Body of pancreas (tissue), 4 donors: ENCODE measurements around the gene PLPP1. TPM values are rescaled to one million over a fixed set of nuclear protein-coding genes. Genes with fewer than 3 reads are reported as not detected.
A peak's percentile ranks its signal among the peaks of the same experiment; 100 is the strongest.

ENCODE experiments used
- ATAC-seq: fragments of 150-250 bp; one replicate; pipeline ENCODE4 v1.9.1; 2016
- DNase-seq, 4 donors: peaks; one replicate each; pipeline ENCODE4 v3.0.0-alpha.2; 2019
- H3K27ac ChIP-seq, 4 donors: fragments of 200-600 bp; sonication (generic); 1 replicate in 3 of 4; 2 replicates in 1 of 4; pipeline versions ENCODE4 v1.5.1 to v1.6.1; 2016 to 2019; ENCODE audit warnings: mild to moderate bottlenecking in 1 of 4, mixed read lengths in 1 of 4, moderate library complexity in 1 of 4
- H3K27me3 ChIP-seq, 2 donors: fragments of 200-600 bp; sonication (generic); one replicate each; pipeline ENCODE4 v1.6.0; 2016; ENCODE audit warnings: mild to moderate bottlenecking in 1 of 2
- H3K36me3 ChIP-seq, 2 donors: fragments of 200-600 bp; sonication (generic); replicated peaks in 1 of 2; 2 replicates each; pipeline ENCODE4 v1.5.1; 2016; ENCODE audit warnings: low read depth in 2 of 2; ENCODE audit not compliant: insufficient read depth in 1 of 2
- H3K4me1 ChIP-seq: fragments of 200-600 bp; sonication (generic); one replicate; pipeline ENCODE4 v1.6.0; 2016
- H3K4me3 ChIP-seq, 2 donors: fragments of 200-600 bp; sonication (generic); 1 replicate in 1 of 2; 2 replicates in 1 of 2; pipeline ENCODE4 v1.5.1; 2016 to 2019
- H3K9me3 ChIP-seq, 3 donors: fragments of 200-600 bp; sonication (generic); 1 replicate in 2 of 3; 2 replicates in 1 of 3; pipeline ENCODE4 v1.5.1; 2016
- POLR2A ChIP-seq, 3 donors: fragments of 450-650 bp; IDR thresholded peaks; one replicate each; pipeline ENCODE4 v1.6.1; 2016; ENCODE audit warnings: antibody characterized with exemption in 3 of 3, mild to moderate bottlenecking in 2 of 3
- WGBS, 2 donors: methylation state at CpG; one replicate each; pipeline ENCODE4 v1.1.5; 2017; 5-methylcytosine and 5-hydroxymethylcytosine counted together
- intact Hi-C: fragments of 100-400 bp; cut with DNase I; formaldehyde crosslinking; loops from one replicate; pipeline ENCODE4 v1.15.1; 2023
- total RNA-seq, 2 donors: library from RNA; depleted of rRNA; stranded (reverse); fragments of >200 nt; gene quantifications; one replicate each; pipeline ENCODE4 v1.1.0, GENCODE V29; 2016
- TF ChIP-seq, protein P1 (sequence below), 7 experiments: fragments of 450-650 bp in 4 of 7; fragments of 200-600 bp in 3 of 7; sonication (generic) in 3 of 7; IDR thresholded peaks; one replicate each; pipeline ENCODE4 v1.5.1; 2016 to 2019; ENCODE audit warnings: antibody characterized with exemption in 7 of 7

Gene PLPP1
- total RNA-seq, 2 donors from 2014 or later: 88.2 to 227 TPM

DNA sequence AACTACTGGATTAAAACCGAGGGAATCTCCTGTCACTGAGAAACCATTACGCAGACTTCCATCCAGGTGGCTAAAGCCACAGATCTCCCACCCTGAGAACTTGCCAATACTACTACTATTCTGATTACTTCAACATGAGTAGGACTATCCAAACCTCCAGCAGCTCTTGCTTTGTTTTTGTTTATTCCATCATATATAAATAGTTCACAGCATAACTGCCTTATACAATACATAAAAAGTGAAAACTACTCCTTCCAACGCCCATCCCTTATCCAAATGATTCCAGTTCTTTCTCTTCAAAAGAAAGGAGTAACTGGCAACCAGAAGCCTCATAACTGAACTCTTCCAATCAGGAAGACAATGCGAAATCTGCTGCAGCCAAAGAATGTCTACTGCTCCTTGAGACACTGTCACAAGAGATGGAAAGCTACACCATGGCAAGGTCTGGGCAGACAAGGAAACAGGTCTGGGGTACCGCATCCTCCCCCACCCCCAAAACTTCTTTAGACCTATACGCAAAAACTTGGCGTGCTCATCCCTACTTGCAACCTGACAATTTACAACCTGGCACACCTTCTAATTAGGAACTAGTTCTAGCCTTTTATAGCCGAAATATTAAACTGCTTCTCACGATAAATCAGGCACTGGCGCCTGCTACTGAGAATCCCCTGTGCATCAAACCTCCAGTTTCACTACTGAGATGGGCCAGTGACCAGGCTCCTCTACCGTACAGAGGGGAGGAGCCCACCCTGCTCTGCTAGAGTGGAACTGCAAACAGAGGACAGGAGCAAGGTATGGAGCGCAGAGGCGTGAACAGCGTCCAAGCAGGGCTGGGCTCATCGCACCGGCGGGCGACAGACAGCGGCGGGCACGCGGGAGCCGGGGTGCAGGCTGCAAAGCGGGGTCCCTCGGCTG lies 986 bp downstream of the PLPP1 start:
- Histone ChIP-seq H3K9me3 (no peaks in the 10 kb centered on the region), H3K27me3 (no peaks in the 10 kb centered on the region), H3K4me3 (peak overlapping the region; percentile 21 to 83), H3K4me1 (peaks cover 20% of the 10 kb centered on the region), H3K27ac (peak overlapping the region; percentile 85 to 93 (median 90)), H3K36me3 (no peaks in the 10 kb centered on the region)
- intact Hi-C loops: no loop called here
- ATAC-seq: peak; percentile 27
- WGBS, 2 donors: 3 to 7% methylated on average over 11 to 25 of the region's 25 CpGs
- no peak for TF ChIP-seq POLR2A (IDR thresholded peaks at IDR 0.05)
- TF ChIP-seq, protein P1, sequence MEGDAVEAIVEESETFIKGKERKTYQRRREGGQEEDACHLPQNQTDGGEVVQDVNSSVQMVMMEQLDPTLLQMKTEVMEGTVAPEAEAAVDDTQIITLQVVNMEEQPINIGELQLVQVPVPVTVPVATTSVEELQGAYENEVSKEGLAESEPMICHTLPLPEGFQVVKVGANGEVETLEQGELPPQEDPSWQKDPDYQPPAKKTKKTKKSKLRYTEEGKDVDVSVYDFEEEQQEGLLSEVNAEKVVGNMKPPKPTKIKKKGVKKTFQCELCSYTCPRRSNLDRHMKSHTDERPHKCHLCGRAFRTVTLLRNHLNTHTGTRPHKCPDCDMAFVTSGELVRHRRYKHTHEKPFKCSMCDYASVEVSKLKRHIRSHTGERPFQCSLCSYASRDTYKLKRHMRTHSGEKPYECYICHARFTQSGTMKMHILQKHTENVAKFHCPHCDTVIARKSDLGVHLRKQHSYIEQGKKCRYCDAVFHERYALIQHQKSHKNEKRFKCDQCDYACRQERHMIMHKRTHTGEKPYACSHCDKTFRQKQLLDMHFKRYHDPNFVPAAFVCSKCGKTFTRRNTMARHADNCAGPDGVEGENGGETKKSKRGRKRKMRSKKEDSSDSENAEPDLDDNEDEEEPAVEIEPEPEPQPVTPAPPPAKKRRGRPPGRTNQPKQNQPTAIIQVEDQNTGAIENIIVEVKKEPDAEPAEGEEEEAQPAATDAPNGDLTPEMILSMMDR (IDR thresholded peaks at IDR 0.05): no peak
- DNase-seq: peak in 2 of 4 donors; percentile 40 to 47

DNA sequence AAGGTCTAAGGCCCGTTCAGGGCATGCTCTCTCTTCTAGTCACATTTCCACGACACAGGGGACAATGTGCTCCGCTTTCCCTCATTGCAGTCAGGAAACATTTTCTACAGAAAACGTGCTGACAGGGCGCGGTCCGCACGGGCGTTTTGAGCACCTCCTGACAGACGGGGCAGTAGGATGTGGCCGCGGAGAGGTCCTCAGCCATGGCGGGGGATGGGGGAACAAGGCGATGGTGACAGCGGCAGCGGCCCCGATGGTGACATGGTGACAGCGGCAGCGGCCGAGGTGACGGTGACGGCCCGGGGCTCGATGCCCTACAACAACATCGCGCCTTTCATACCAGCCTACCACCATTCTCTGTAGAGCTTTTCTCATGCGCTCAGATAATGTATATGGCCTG lies 4.1 kb downstream of the PLPP1 start:
- Histone ChIP-seq H3K36me3 (no peaks in the 10 kb centered on the region), H3K4me1 (peaks cover 20% of the 10 kb centered on the region), H3K9me3 (no peaks in the 10 kb centered on the region), H3K4me3 (no peak overlapping the region), H3K27ac (no peak overlapping the region), H3K27me3 (no peaks in the 10 kb centered on the region)
- TF ChIP-seq, protein P1 (IDR thresholded peaks at IDR 0.05): no peak
- TF ChIP-seq POLR2A (IDR thresholded peaks at IDR 0.05): no peak
- DNase-seq (no peak), ATAC-seq (no peak)
- intact Hi-C loops: no loop called here
- 89 to 90% methylated on average over 23 to 27 of the region's 27 CpGs for WGBS, 2 donors

DNA sequence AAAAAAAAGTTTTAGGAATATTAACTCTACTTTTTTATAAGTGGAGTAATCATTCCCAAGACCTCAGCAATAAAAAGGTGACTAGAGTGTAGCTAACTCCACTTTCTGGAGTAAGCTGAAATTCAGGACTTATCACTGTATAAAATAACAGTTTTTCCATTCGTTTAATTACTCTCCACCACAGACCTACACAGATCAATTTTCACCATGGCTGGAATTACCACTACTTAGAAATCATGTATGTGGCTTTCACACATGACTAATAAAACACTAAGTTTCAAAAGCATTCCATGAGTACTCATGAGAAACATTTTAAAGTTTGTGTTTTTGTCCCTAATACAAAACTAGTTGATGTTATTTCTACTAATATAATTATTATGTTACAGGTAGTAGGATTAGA lies 9.9 kb downstream of the PLPP1 start:
- intact Hi-C loops: no loop called here
- H3K4me1 ChIP-seq: peaks cover 26% of the 10 kb centered on the region
- no peak overlapping the region for H3K27ac ChIP-seq
- DNase-seq: no peak
- 46 to 48% methylated on average over 1 of the region's 1 CpG for WGBS, 2 donors
- H3K9me3 ChIP-seq: no peaks in the 10 kb centered on the region
- H3K4me3 ChIP-seq: no peak overlapping the region
- no peak for ATAC-seq
- TF ChIP-seq, protein P1 (IDR thresholded peaks at IDR 0.05): no peak
- TF ChIP-seq POLR2A (IDR thresholded peaks at IDR 0.05): no peak
- H3K36me3 ChIP-seq: no peaks in the 10 kb centered on the region
- no peaks in the 10 kb centered on the region for H3K27me3 ChIP-seq

DNA sequence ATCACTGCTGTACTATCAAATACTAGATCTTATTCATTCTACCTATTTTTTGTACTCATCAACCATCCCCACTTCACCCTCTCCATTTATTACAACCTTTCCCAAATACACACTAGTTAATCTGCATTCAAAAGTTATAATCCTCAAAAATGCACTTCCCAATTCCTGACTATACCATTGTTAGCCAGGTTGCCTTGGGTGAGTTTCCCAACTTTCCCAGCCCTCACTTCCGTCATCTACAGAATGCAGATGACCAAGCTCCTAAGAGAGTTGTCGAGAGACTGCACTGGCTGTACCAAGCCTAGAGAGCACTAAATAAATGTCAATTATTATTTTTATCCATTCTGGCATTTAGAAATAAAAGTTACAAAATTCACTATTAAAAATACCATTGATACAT lies 11.5 kb downstream of the PLPP1 start:
- intact Hi-C loops: no loop called here
- Histone ChIP-seq H3K27ac (no peak overlapping the region), H3K9me3 (no peaks in the 10 kb centered on the region), H3K4me3 (no peak overlapping the region), H3K4me1 (peaks cover 40% of the 10 kb centered on the region), H3K36me3 (no peaks in the 10 kb centered on the region), H3K27me3 (no peaks in the 10 kb centered on the region)
- ATAC-seq: no peak
- 87 to 91% methylated on average over 2 of the region's 2 CpGs for WGBS, 2 donors
- no peak for DNase-seq
- TF ChIP-seq POLR2A (IDR thresholded peaks at IDR 0.05): no peak
- TF ChIP-seq, protein P1 (IDR thresholded peaks at IDR 0.05): no peak
